Measurements from ENCODE around the gene ELOVL5.

ELOVL5 gene

DNA sequence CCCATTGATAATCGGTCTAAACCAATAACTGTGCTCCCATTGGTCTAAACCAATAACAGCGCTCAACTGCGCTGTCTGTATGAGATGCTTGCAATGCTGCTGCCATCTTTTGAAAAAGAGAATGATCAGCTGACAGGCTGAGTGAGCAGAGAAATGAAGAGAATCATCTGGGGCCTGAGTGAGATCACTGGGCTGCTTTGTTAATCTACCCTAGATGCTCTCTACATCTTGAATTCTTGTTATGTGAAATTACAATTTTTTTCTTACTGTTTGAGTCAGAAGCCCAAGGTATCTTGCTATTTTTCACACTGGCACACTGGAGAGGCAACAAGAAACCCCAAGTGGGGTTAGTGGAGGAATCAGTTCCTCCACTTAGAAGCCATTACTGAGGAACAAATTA is 108.6 kb downstream of the ELOVL5 start:
- no peak for DNase-seq (ENCODE audit: low read depth in 2 of 2)

DNA sequence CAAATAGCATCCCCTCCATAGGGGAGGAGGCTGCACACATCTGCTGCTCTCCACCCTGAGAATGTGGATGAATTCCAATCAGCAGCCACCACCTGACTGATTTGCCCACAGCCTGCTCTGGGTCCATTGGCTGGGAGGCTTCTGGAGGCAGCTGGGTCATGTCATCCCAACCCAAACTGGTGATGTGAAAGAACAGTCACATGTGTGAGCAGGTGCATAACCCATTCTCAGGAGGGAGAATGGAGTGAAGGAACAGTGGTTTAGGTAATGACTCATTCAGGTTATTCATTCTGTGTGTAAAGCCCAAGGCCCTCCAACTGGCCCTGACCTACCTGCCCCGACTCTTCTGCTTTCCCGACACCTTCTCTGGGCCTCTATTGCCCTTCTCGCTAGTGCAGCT is 109.2 kb downstream of the ELOVL5 start:
- DNase-seq (ENCODE audit: low read depth in 2 of 2), result no peak

DNA sequence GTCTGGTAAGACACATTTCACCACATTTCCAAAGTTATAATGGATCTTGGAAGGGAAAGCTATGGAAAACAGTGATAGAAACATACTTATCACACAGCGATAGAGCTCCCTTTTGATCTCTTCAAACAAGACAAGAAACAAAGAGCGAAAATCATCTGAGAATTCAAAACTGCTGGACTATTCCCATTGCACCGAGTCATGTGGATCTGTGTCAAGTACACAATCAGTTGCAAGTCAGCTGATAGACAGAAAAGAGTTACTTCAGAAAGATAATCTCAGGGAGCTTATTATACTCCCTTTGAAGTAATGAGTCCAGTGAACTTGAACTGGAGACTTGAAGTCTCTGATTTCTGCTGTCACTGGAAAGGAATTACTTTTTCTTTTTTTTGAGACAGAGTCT is 110.4 kb downstream of the ELOVL5 start:
- DNase-seq (ENCODE audit: low read depth in 2 of 2), result no peak

DNA sequence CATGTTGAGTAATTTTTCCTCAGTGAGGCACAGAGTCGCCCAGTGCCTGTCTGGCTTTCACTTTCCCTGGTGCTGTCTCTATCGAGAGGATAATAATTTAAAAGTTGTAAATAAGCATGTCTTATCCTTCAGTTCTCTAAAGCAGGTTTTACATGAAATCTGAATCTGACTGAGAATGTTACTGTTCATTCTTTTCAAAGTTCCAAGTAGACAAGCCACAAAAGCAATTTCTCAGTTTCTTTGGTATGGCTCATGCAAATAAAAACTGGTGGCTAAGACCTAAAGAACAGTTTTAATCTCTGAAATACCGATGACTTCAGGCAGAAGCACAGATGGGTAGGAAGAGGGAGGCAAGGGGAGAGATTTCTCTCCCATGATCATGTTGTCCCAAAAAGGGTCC is 112.5 kb downstream of the ELOVL5 start:
- no peak for DNase-seq (ENCODE audit: low read depth in 2 of 2)

DNA sequence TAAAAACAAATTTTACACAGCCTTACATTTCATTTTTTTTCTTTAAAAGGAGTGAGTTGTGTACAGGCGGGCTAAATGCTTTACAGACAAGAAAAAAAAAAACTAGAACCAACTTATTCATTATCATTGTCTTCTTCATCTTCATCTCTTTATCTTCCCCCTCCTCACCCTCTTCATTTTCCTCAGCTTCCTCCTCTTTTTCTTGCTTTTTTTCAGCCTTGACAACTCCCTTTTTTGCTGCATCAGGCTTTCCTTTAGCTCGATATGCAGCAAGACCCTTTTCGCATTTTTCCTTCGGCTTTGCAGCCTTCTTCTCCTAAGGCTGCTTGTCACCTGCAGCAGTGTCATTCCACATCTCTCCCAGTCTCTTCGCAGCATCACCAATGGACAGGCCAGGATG is 113.2 kb downstream of the ELOVL5 start:
- no peak for DNase-seq (ENCODE audit: low read depth in 2 of 2)

DNA sequence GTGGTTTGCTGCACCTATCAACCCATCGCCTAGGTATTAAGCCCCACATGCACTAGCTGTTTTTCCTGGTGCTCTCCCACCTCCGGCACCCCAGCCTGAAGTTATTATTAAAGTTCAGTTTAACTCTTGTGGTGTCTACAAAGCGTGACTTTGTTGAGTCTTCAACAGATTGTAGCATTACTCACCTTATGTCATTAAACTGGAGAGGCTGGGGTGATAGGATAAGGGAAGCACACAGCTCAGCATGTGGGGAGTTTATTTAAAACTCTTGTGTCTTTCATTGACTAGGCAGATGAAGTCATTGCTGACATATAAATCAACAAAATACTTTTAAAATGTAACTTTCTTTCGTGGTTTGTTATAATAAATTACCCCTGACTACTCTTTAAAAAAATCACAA is 115.4 kb downstream of the ELOVL5 start:
- no peak for DNase-seq (ENCODE audit: low read depth in 2 of 2)

DNA sequence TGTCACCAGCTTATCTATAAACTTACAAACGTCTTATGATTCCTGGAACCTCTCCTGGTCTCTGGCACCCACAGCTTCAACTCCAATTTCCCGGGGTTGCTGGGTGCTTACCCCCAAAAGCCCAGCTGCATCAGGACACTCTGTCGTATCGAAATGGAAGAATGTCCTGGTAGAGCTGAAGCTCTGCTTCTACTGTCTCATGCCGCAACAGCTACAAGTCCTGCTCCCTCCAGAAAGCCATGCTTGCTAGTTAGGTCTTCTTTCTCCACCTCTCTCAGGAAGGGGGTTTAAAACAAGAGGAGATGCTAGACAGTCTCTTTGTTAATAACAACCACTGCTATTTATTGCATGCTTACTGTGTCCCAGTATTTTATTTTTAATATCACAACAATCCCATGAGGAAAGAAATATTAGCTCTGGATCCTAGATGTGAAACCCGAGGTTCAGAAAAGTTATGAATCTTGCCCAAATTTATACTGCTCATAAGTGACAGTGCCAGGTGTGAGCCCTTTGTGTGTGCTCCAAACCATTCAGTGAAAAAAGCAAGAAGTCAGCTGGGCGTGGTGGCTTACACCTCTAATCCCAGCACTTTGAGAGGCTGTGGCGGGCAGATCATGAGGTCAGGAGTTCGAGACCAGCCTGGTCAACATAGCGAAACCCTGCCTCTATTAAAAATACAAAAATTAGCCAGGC is 117.8 kb downstream of the ELOVL5 start:
- DNase-seq (ENCODE audit: low read depth in 2 of 2), result no peak

DNA sequence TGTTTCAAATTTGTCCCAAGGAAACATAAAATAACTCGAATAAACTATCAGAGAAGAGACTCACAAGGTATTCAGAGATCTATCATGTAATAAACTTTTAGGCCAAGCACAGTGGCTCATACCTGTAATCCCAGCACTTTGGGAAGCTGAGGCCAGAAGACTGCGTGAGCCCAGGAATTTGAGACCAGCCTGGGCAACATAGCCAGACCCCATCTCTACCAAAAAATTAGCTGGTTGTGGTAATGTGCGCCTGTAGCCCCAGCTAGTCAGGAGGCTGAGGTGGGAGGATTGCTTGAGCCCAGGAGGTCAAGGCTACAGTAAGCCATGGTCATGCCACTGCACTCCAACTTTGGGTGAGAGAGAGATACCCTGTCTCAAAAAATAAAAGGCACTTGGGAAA is 120.9 kb downstream of the ELOVL5 start:
- DNase-seq (ENCODE audit: low read depth in 2 of 2), result no peak

DNA sequence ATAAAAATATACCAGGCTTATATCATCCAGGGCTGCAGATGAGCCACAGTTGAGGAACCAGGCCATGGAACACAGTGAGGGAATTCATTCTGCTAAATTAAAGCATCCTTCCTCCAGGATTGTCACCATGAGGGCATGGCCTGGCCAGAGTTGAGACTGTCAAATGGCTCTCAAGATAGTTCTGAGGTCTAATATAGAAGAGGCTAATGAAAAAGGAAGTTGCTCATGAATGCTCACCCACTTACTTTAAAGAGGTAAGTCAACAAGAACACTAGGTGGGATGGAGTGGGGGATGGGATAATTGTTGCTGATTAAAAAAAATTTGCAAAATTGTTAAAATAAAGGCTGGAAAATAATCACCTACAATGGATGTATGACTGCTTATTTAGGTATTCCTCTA is 128.1 kb downstream of the ELOVL5 start:
- DNase-seq (ENCODE audit: low read depth in 2 of 2), result no peak
